H9 (cell line): ENCODE measurements around the gene BBS12. TPM values are rescaled to one million over a fixed set of nuclear protein-coding genes. Genes with fewer than 3 reads are reported as not detected.

Source experiments
- DNase-seq: peaks from one replicate; pipeline ENCODE4 v3.0.0-alpha.2; 2017
- H2AFZ ChIP-seq: one replicate; pipeline ENCODE4 v1.6.1; 2013; ENCODE audit warnings: mild to moderate bottlenecking, low read length, control low read depth, moderate library complexity
- H2AK5ac ChIP-seq: 2 replicates; pipeline ENCODE4 v1.6.1; 2013; ENCODE audit warnings: low read length, control low read depth, mixed read lengths; ENCODE audit not compliant: insufficient read length
- H2BK120ac ChIP-seq: one replicate; pipeline ENCODE4 v1.6.1; 2013; ENCODE audit warnings: low read depth, mild to moderate bottlenecking, low read length, control low read depth, inconsistent platforms; ENCODE audit not compliant: poor library complexity, severe bottlenecking
- H2BK12ac ChIP-seq: 2 replicates; pipeline ENCODE4 v1.6.1; 2013; ENCODE audit warnings: low read length, control low read depth, mixed read lengths, low read depth; ENCODE audit not compliant: insufficient read length
- H2BK15ac ChIP-seq: 2 replicates; pipeline ENCODE4 v1.6.1; 2013; ENCODE audit warnings: low read depth, low read length, control low read depth
- H2BK20ac ChIP-seq: one replicate; pipeline ENCODE4 v1.6.1; 2013; ENCODE audit warnings: low read depth, mild to moderate bottlenecking, low read length, control low read depth, inconsistent platforms; ENCODE audit not compliant: poor library complexity, severe bottlenecking
- H2BK5ac ChIP-seq: 2 replicates; pipeline ENCODE4 v1.6.1; 2013; ENCODE audit warnings: low read length, control low read depth, mixed read lengths; ENCODE audit not compliant: insufficient read length
- H3K14ac ChIP-seq: 2 replicates; pipeline ENCODE4 v1.6.1; 2013; ENCODE audit warnings: low read length, control low read depth; ENCODE audit not compliant: insufficient read depth
- H3K18ac ChIP-seq: 2 replicates; pipeline ENCODE4 v1.6.1; 2013; ENCODE audit warnings: low read depth, mild to moderate bottlenecking, mixed read lengths, low read length, control low read depth; ENCODE audit not compliant: insufficient read length
- H3K23ac ChIP-seq: 2 replicates; pipeline ENCODE4 v1.6.1; 2013; ENCODE audit warnings: low read length, control low read depth, mixed read lengths, low read depth; ENCODE audit not compliant: insufficient read length
- H3K23me2 ChIP-seq: 2 replicates; pipeline ENCODE4 v1.6.1; 2013; ENCODE audit warnings: low read depth, mild to moderate bottlenecking, mixed read lengths, low read length, control low read depth; ENCODE audit not compliant: insufficient read length, poor library complexity, severe bottlenecking
- H3K27ac ChIP-seq: 2 replicates; pipeline ENCODE4 v1.5.1; 2013; ENCODE audit warnings: low read length, control low read depth, mixed read lengths, low read depth; ENCODE audit not compliant: insufficient read length
- H3K27me3 ChIP-seq: 2 replicates; pipeline ENCODE4 v1.6.1; 2013; ENCODE audit warnings: low read length, control low read depth, inconsistent platforms; ENCODE audit not compliant: insufficient read depth
- H3K4ac ChIP-seq: 2 replicates; pipeline ENCODE4 v1.6.1; 2013; ENCODE audit warnings: low read depth, mild to moderate bottlenecking, control low read depth, inconsistent platforms, low read length, moderate library complexity
- H3K4me1 ChIP-seq: 2 replicates; pipeline ENCODE4 v1.6.1; 2013; ENCODE audit warnings: low read length, control low read depth, inconsistent platforms; ENCODE audit not compliant: insufficient read depth
- H3K4me2 ChIP-seq: 2 replicates; pipeline ENCODE4 v1.6.1; 2013; ENCODE audit warnings: low read length, control low read depth, mixed read lengths; ENCODE audit not compliant: insufficient read length, insufficient read depth
- H3K56ac ChIP-seq: 2 replicates; pipeline ENCODE4 v1.6.1; 2013; ENCODE audit warnings: low read depth, mild to moderate bottlenecking, mixed read lengths, low read length, control low read depth; ENCODE audit not compliant: insufficient read length
- H3K79me1 ChIP-seq: 2 replicates; pipeline ENCODE4 v1.6.1; 2013; ENCODE audit warnings: low read depth, mild to moderate bottlenecking, moderate library complexity, low read length, control low read depth, inconsistent platforms; ENCODE audit not compliant: insufficient read depth, poor library complexity, severe bottlenecking
- H3K79me2 ChIP-seq: 2 replicates; pipeline ENCODE4 v1.6.1; 2013; ENCODE audit warnings: low read length, control low read depth, inconsistent platforms; ENCODE audit not compliant: insufficient read depth
- H3K9ac ChIP-seq: 2 replicates; pipeline ENCODE4 v1.6.1; 2013; ENCODE audit warnings: low read length, control low read depth, mixed read lengths; ENCODE audit not compliant: insufficient read length; ENCODE audit errors: extremely low read depth
- H3K9me3 ChIP-seq: one replicate; pipeline ENCODE4 v1.6.1; 2013; ENCODE audit warnings: low read depth, low read length, inconsistent platforms; ENCODE audit not compliant: control insufficient read depth
- H3T11ph ChIP-seq: one replicate; pipeline ENCODE4 v1.6.1; 2013; ENCODE audit warnings: mild to moderate bottlenecking, low read length, control low read depth, inconsistent platforms
- H4K20me1 ChIP-seq: one replicate; pipeline ENCODE4 v1.6.1; 2013; ENCODE audit not compliant: control insufficient read depth, insufficient read length, insufficient read depth
- H4K5ac ChIP-seq: 2 replicates; pipeline ENCODE4 v1.6.1; 2013; ENCODE audit warnings: low read depth, mild to moderate bottlenecking, mixed read lengths, low read length, control low read depth; ENCODE audit not compliant: insufficient read length
- H4K8ac ChIP-seq: replicated peaks from 2 replicates; pipeline ENCODE4 v1.6.1; 2013; ENCODE audit warnings: low read length, control low read depth, mixed read lengths, low read depth; ENCODE audit not compliant: insufficient read length
- H4K91ac ChIP-seq: 2 replicates; pipeline ENCODE4 v1.6.1; 2013; ENCODE audit warnings: low read depth, mild to moderate bottlenecking, moderate library complexity, mixed read lengths, low read length, control low read depth; ENCODE audit not compliant: insufficient read length
- H3K27ac Mint-ChIP-seq, 3 experiments: 2 replicates in 2 of 3; 3 replicates in 1 of 3; pipeline ENCODE4 v1.8.0; 2020 to 2021; ENCODE audit warnings: mixed read lengths in 3 of 3, mild to moderate bottlenecking in 1 of 3, moderate library complexity in 1 of 3
- H3K27me3 Mint-ChIP-seq: 2 replicates; pipeline ENCODE4 v1.8.0; 2021; ENCODE audit warnings: low read depth, mild to moderate bottlenecking, moderate library complexity, mixed read lengths
- H3K36me3 Mint-ChIP-seq, 3 experiments: 2 replicates in 2 of 3; 3 replicates in 1 of 3; pipeline ENCODE4 v1.8.0; 2020 to 2021; ENCODE audit warnings: low read depth in 3 of 3, mixed read lengths in 3 of 3; ENCODE audit not compliant: insufficient read depth in 1 of 3
- H3K4me1 Mint-ChIP-seq, 2 experiments: 2 replicates each; pipeline ENCODE4 v1.8.0; 2020; ENCODE audit warnings: mixed read lengths in 2 of 2
- H3K4me3 Mint-ChIP-seq, 2 experiments: 2 replicates in 1 of 2; 3 replicates in 1 of 2; pipeline ENCODE4 v1.8.0; 2020 to 2021; ENCODE audit warnings: mild to moderate bottlenecking in 2 of 2, mixed read lengths in 2 of 2, moderate library complexity in 1 of 2
- H3K9me3 Mint-ChIP-seq, 2 experiments: 2 replicates in 1 of 2; 3 replicates in 1 of 2; pipeline ENCODE4 v1.8.0; 2020; ENCODE audit warnings: mild to moderate bottlenecking in 2 of 2, mixed read lengths in 2 of 2, moderate library complexity in 1 of 2
- WGBS: extraction: QIAGEN DNeasy Blood & Tissue Kit; methylation state at CpG from one replicate; pipeline ENCODE4 v1.1.7; 2013; ENCODE audit warnings: missing lambda C conversion rate, low lambda C conversion rate, mixed read lengths; ENCODE audit not compliant: insufficient read length; ENCODE audit errors: extremely low coverage; 5-methylcytosine and 5-hydroxymethylcytosine counted together
- total RNA-seq: library from RNA; stranded (reverse); gene quantifications from 2 replicates; pipeline ENCODE4 v1.2.1, GENCODE V29; 2021
- TF ChIP-seq, protein P1 (sequence below): fragments of 200-600 bp; sonication (generic); conservative IDR thresholded peaks from 3 replicates; pipeline ENCODE4 v1.8.0; 2021; ENCODE audit warnings: antibody characterized with exemption, mild to moderate bottlenecking

Gene BBS12
- total RNA-seq, 1 experiment from 2014 or later = 1.2 TPM

DNA sequence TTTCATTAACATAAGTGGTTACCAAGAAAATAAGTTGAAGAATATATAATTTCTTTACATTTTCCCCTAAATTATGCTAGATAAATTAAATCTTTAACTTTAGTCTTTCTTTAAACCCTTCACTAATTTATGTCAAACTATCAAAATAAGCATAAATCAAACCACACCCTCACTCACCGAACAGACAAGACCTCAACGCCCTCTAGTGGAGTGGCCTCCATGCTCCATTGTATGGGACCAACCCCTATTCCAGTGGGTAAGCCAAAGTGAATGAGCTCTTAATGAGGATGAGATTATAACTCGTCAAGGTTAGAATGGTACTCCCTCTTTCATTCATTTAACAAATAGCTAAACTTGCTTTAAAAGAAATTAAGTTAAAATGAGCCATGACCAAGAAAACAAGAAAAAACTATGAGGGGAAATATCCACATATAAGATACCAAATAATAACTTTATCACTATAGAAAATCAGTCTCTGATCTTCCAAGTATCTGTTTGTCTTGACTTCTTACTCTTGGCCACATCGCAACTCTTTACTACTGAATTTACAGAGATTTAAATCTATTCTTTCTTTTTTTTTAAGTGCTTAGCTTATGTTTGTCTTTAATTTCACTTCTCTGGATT lies 15.6 kb upstream of the BBS12 start:
- H2BK120ac ChIP-seq = no peak overlapping the region
- no peaks in the 10 kb centered on the region for H3K9me3 Mint-ChIP-seq
- peaks cover 2% of the 10 kb centered on the region; the same call in 1 of the 2 replicates for H3K27me3 Mint-ChIP-seq

More for the DNA sequence above, 15.6 kb upstream of the BBS12 start:
- TF ChIP-seq, protein P1, sequence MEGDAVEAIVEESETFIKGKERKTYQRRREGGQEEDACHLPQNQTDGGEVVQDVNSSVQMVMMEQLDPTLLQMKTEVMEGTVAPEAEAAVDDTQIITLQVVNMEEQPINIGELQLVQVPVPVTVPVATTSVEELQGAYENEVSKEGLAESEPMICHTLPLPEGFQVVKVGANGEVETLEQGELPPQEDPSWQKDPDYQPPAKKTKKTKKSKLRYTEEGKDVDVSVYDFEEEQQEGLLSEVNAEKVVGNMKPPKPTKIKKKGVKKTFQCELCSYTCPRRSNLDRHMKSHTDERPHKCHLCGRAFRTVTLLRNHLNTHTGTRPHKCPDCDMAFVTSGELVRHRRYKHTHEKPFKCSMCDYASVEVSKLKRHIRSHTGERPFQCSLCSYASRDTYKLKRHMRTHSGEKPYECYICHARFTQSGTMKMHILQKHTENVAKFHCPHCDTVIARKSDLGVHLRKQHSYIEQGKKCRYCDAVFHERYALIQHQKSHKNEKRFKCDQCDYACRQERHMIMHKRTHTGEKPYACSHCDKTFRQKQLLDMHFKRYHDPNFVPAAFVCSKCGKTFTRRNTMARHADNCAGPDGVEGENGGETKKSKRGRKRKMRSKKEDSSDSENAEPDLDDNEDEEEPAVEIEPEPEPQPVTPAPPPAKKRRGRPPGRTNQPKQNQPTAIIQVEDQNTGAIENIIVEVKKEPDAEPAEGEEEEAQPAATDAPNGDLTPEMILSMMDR = peak; percentile 94
- H3K27me3 ChIP-seq = no peaks in the 10 kb centered on the region
- H3K79me1 ChIP-seq = no peaks in the 10 kb centered on the region
- no peak overlapping the region for H3K18ac ChIP-seq
- no peaks in the 10 kb centered on the region for H3K23me2 ChIP-seq
- H3K4me3 Mint-ChIP-seq = no peak overlapping the region
- no peak overlapping the region for H2AFZ ChIP-seq
- no peak overlapping the region for H2BK20ac ChIP-seq
- no peak overlapping the region for H4K5ac ChIP-seq
- H4K20me1 ChIP-seq = no peaks in the 10 kb centered on the region
- DNase-seq = peak; percentile 63
- no peak overlapping the region for H3T11ph ChIP-seq
- H3K56ac ChIP-seq = no peak overlapping the region
- H3K4me1 Mint-ChIP-seq = no peaks in the 10 kb centered on the region
- no peak overlapping the region for H3K14ac ChIP-seq
- no peaks in the 10 kb centered on the region for H3K36me3 Mint-ChIP-seq
- H3K9me3 ChIP-seq = no peaks in the 10 kb centered on the region
- H4K91ac ChIP-seq = no peak overlapping the region
- H3K9ac ChIP-seq = no peak overlapping the region
- H3K4me2 ChIP-seq = no peak overlapping the region
- H2BK5ac ChIP-seq = no peak overlapping the region
- no peak overlapping the region for H3K23ac ChIP-seq
- no peak overlapping the region for H3K4ac ChIP-seq
- H3K27ac Mint-ChIP-seq = 0 out of 7 replicates have a peak overlapping the region, but pooled peaks of 1 of the 3 experiments have one; percentile 22
- no peaks in the 10 kb centered on the region for H3K79me2 ChIP-seq
- no CpG with 5 or more reads among the region's 4 CpGs for WGBS
- no peaks in the 10 kb centered on the region for H3K4me1 ChIP-seq
- no peak overlapping the region for H4K8ac ChIP-seq
- no peak overlapping the region for H2BK15ac ChIP-seq
- no peak overlapping the region for H3K27ac ChIP-seq
- H2AK5ac ChIP-seq = no peak overlapping the region
- H2BK12ac ChIP-seq = no peak overlapping the region
